Prostate gland (tissue), 2 donors: ENCODE measurements around the gene RASAL2.

Experiments used
- POLR2A ChIP-seq: fragments of 450-650 bp; IDR thresholded peaks from one replicate; pipeline ENCODE4 v1.6.1; 2016; ENCODE audit warnings: antibody characterized with exemption, mild to moderate bottlenecking
- TF ChIP-seq, protein P1 (sequence below), 4 experiments: fragments of 200-600 bp in 2 of 4; fragments of 450-650 bp in 2 of 4; sonication (generic) in 2 of 4; IDR thresholded peaks; 1 replicate in 3 of 4; 2 replicates in 1 of 4; pipeline ENCODE4 v1.5.1; 2016 to 2019; ENCODE audit warnings: antibody characterized with exemption in 4 of 4, mild to moderate bottlenecking in 2 of 4, moderate library complexity in 2 of 4

DNA sequence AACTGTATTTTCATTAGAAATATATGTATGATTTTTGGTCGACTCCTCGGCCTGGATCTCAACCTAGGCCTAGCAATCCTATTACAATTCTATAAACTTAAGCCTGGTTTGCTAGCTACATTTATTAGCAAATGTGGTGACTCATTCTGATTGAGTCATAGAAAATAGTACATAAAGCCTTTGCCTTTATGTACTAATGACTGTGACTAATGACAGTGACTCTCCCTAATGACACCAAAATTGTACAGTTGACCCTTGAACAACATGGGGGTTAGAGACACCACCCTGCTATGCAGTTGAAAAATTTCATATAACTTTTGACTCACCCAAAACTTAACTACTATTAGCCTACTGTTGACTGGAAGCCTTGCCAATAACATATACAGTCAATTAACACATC is 324.0 kb downstream of the RASAL2 start:
- TF ChIP-seq, protein P1, sequence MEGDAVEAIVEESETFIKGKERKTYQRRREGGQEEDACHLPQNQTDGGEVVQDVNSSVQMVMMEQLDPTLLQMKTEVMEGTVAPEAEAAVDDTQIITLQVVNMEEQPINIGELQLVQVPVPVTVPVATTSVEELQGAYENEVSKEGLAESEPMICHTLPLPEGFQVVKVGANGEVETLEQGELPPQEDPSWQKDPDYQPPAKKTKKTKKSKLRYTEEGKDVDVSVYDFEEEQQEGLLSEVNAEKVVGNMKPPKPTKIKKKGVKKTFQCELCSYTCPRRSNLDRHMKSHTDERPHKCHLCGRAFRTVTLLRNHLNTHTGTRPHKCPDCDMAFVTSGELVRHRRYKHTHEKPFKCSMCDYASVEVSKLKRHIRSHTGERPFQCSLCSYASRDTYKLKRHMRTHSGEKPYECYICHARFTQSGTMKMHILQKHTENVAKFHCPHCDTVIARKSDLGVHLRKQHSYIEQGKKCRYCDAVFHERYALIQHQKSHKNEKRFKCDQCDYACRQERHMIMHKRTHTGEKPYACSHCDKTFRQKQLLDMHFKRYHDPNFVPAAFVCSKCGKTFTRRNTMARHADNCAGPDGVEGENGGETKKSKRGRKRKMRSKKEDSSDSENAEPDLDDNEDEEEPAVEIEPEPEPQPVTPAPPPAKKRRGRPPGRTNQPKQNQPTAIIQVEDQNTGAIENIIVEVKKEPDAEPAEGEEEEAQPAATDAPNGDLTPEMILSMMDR (IDR thresholded peaks at IDR 0.05), result no peak
- no peak for TF ChIP-seq POLR2A
